H1 (cell line): ENCODE data around the gene URAD. TPM values are rescaled to one million over a fixed set of nuclear protein-coding genes. Genes with fewer than 3 reads are reported as not detected.

Experiments used
- CTCF ChIA-PET: fragments of 300-600 bp; sonication (Branson Sonifier 250); formaldehyde crosslinking; loops from one replicate; lab custom pipeline; 2021; ENCODE audit not compliant: partially characterized antibody; lab: Charles Lee
- POLR2A ChIA-PET: fragments of 300-600 bp; sonication (Branson Sonifier 250); formaldehyde crosslinking; loops from one replicate; lab custom pipeline; 2021; ENCODE audit warnings: inconsistent platforms; ENCODE audit not compliant: partially characterized antibody; lab: Charles Lee
- DNase-seq, 2 experiments: peaks; one replicate each; pipeline versions ENCODE4 v3.0.0 to v3.0.0-alpha.2; 2010 to 2022; ENCODE audit warnings: low spot score in 2 of 2, low read depth in 1 of 2, mixed read lengths in 1 of 2
- FAIRE-seq: peaks from 2 replicates; lab custom pipeline; 2011; peaks lifted over from hg19 to GRCh38; lab: Jason Lieb, UNC
- H2AFZ ChIP-seq: 2 replicates; pipeline ENCODE4 v1.8.1; 2012; ENCODE audit warnings: low read length, inconsistent platforms
- H2AK5ac ChIP-seq: 2 replicates; pipeline ENCODE4 v1.6.1; 2013; ENCODE audit warnings: low read depth, low read length
- H2BK120ac ChIP-seq: replicated peaks from 2 replicates; pipeline ENCODE3; 2013; ENCODE audit warnings: low read depth, low read length, inconsistent platforms
- H2BK12ac ChIP-seq: 2 replicates; pipeline ENCODE4 v1.6.1; 2013; ENCODE audit warnings: low read depth, low read length
- H2BK15ac ChIP-seq: 2 replicates; pipeline ENCODE4 v1.6.1; 2013; ENCODE audit warnings: low read length
- H2BK20ac ChIP-seq: 2 replicates; pipeline ENCODE4 v1.6.1; 2013; ENCODE audit warnings: low read length
- H2BK5ac ChIP-seq: 2 replicates; pipeline ENCODE4 v1.6.1; 2013; ENCODE audit warnings: low read depth, low read length
- H3K14ac ChIP-seq: 2 replicates; pipeline ENCODE4 v1.6.1; 2013; ENCODE audit warnings: inconsistent platforms; ENCODE audit not compliant: insufficient read length
- H3K18ac ChIP-seq: 2 replicates; pipeline ENCODE4 v1.6.1; 2013; ENCODE audit warnings: low read length; ENCODE audit errors: extremely low read depth
- H3K23ac ChIP-seq: 2 replicates; pipeline ENCODE4 v1.6.1; 2013; ENCODE audit warnings: inconsistent platforms; ENCODE audit not compliant: insufficient read length
- H3K23me2 ChIP-seq: 2 replicates; pipeline ENCODE4 v1.6.1; 2013; ENCODE audit warnings: low read depth, low read length
- H3K27ac ChIP-seq: 2 replicates; pipeline ENCODE4 v1.6.1; 2011; ENCODE audit warnings: low read depth, low read length, inconsistent platforms
- H3K27me3 ChIP-seq, 4 experiments: replicated peaks in 1 of 4; 1 replicate in 1 of 4; 2 replicates in 3 of 4; pipeline versions ENCODE4 v1.6.1 to v1.8.1; 2011 to 2013; ENCODE audit warnings: low read length in 3 of 4, mild to moderate bottlenecking in 3 of 4, inconsistent platforms in 2 of 4, mixed read lengths in 2 of 4, moderate library complexity in 1 of 4; ENCODE audit not compliant: control insufficient read depth in 3 of 4, insufficient read depth in 3 of 4; ENCODE audit errors: extremely low read depth in 1 of 4
- H3K36me3 ChIP-seq, 4 experiments: 2 replicates each; pipeline versions ENCODE4 v1.6.1 to v1.8.1; 2011 to 2013; ENCODE audit warnings: mild to moderate bottlenecking in 4 of 4, low read length in 3 of 4, moderate library complexity in 2 of 4, control low read depth in 1 of 4, inconsistent platforms in 1 of 4; ENCODE audit not compliant: insufficient read depth in 4 of 4, control insufficient read depth in 2 of 4
- H3K4ac ChIP-seq: replicated peaks from 2 replicates; pipeline ENCODE3; 2013; ENCODE audit warnings: low read length, low read depth, mixed read lengths, inconsistent platforms; ENCODE audit not compliant: insufficient read length
- H3K4me1 ChIP-seq, 4 experiments: replicated peaks in 1 of 4; 1 replicate in 1 of 4; 2 replicates in 3 of 4; pipeline versions ENCODE4 v1.6.1 to v1.8.1; 2011 to 2013; ENCODE audit warnings: low read length in 3 of 4, inconsistent platforms in 2 of 4, mixed read lengths in 1 of 4; ENCODE audit not compliant: insufficient read depth in 4 of 4, control insufficient read depth in 3 of 4
- H3K4me2 ChIP-seq, 2 experiments: 2 replicates each; pipeline versions ENCODE4 v1.6.1 to v1.8.1; 2011 to 2013; ENCODE audit warnings: low read depth in 2 of 2, low read length in 2 of 2, control low read depth in 1 of 2, inconsistent platforms in 1 of 2, mild to moderate bottlenecking in 1 of 2; ENCODE audit not compliant: insufficient read depth in 1 of 2
- H3K4me3 ChIP-seq, 4 experiments: fragments of 200-600, 300-600 bp in 1 of 4; sonication (generic), shearing (Covaris generic), sonication (Bioruptor Twin) in 1 of 4; 2 replicates each; pipeline versions ENCODE4 v1.5.1 to v1.8.1; 2011 to 2016; ENCODE audit warnings: low read length in 4 of 4, low read depth in 3 of 4, control low read depth in 2 of 4, inconsistent platforms in 2 of 4, mild to moderate bottlenecking in 2 of 4, mixed read lengths in 1 of 4, moderate library complexity in 1 of 4; ENCODE audit not compliant: insufficient read depth in 2 of 4; ENCODE audit errors: extremely low read depth in 1 of 4
- H3K56ac ChIP-seq: replicated peaks from 2 replicates; pipeline ENCODE3; 2013; ENCODE audit warnings: low read depth, mild to moderate bottlenecking, mixed read lengths, low read length, inconsistent platforms; ENCODE audit not compliant: insufficient read length
- H3K79me1 ChIP-seq: 2 replicates; pipeline ENCODE4 v1.6.1; 2013; ENCODE audit warnings: low read depth, low read length, control low read depth
- H3K79me2 ChIP-seq, 2 experiments: 2 replicates each; pipeline versions ENCODE4 v1.6.1 to v1.8.1; 2012 to 2013; ENCODE audit warnings: low read length in 2 of 2, mild to moderate bottlenecking in 2 of 2, inconsistent platforms in 1 of 2; ENCODE audit not compliant: insufficient read depth in 2 of 2, control insufficient read depth in 1 of 2
- H3K9ac ChIP-seq, 4 experiments: replicated peaks in 1 of 4; 1 replicate in 1 of 4; 2 replicates in 3 of 4; pipeline versions ENCODE4 v1.6.1 to v1.8.1; 2011 to 2013; ENCODE audit warnings: low read depth in 3 of 4, low read length in 3 of 4, control low read depth in 2 of 4, mild to moderate bottlenecking in 2 of 4, moderate library complexity in 2 of 4, inconsistent platforms in 1 of 4; ENCODE audit errors: extremely low read depth in 1 of 4
- H3K9me3 ChIP-seq, 2 experiments: 2 replicates each; pipeline versions ENCODE4 v1.6.1 to v1.8.1; 2012 to 2013; ENCODE audit warnings: mild to moderate bottlenecking in 2 of 2, moderate library complexity in 2 of 2, control low read depth in 1 of 2, inconsistent platforms in 1 of 2, low read depth in 1 of 2, low read length in 1 of 2, mixed read lengths in 1 of 2; ENCODE audit not compliant: insufficient read depth in 2 of 2
- H4K20me1 ChIP-seq, 2 experiments: replicated peaks in 1 of 2; 2 replicates each; pipeline versions ENCODE3 to v1.8.1; 2011 to 2013; ENCODE audit warnings: inconsistent platforms in 2 of 2, low read length in 2 of 2, mild to moderate bottlenecking in 1 of 2; ENCODE audit not compliant: insufficient read depth in 2 of 2, control insufficient read depth in 1 of 2
- H4K5ac ChIP-seq: 2 replicates; pipeline ENCODE4 v1.6.1; 2013; ENCODE audit warnings: low read length, low read depth, mixed read lengths, inconsistent platforms; ENCODE audit not compliant: insufficient read length
- H4K8ac ChIP-seq: 2 replicates; pipeline ENCODE4 v1.8.0; 2013; ENCODE audit warnings: mild to moderate bottlenecking, moderate library complexity, low read length, inconsistent platforms; ENCODE audit not compliant: insufficient read depth; ENCODE audit errors: extremely low read depth
- H4K91ac ChIP-seq: replicated peaks from 2 replicates; pipeline ENCODE3; 2013; ENCODE audit warnings: low read length, mixed read lengths, inconsistent platforms; ENCODE audit not compliant: insufficient read length
- ASH2L ChIP-seq: fragments of 200-600, 300-600 bp; sonication (generic); IDR thresholded peaks from one replicate; pipeline ENCODE4 v1.7.1; 2017; ENCODE audit warnings: low read length
- BRCA1 ChIP-seq: IDR thresholded peaks from 2 replicates; pipeline ENCODE4 v1.6.1; 2012; ENCODE audit warnings: low read depth, low read length, improper control_type of control experiment
- CEBPB ChIP-seq: IDR thresholded peaks from 2 replicates; pipeline ENCODE4 v1.6.1; 2012; ENCODE audit warnings: low read depth, low read length
- CTCF ChIP-seq, 3 experiments: IDR thresholded peaks; 1 replicate in 2 of 3; 2 replicates in 1 of 3; pipeline versions ENCODE4 v1.5.1 to v1.6.1; 2011; ENCODE audit warnings: low read length in 3 of 3, mild to moderate bottlenecking in 3 of 3, inconsistent platforms in 2 of 3, low read depth in 1 of 3, moderate library complexity in 1 of 3; ENCODE audit not compliant: insufficient read depth in 1 of 3; ENCODE audit errors: control extremely low read depth in 1 of 3
- GABPA ChIP-seq: IDR thresholded peaks from 2 replicates; pipeline ENCODE4 v1.6.1; 2011; ENCODE audit warnings: mild to moderate bottlenecking, low read length, moderate library complexity, borderline replicate concordance; ENCODE audit not compliant: insufficient read depth
- NRF1 ChIP-seq: IDR thresholded peaks from 2 replicates; pipeline ENCODE4 v1.6.1; 2011; ENCODE audit warnings: mild to moderate bottlenecking, low read depth, low read length, improper control_type of control experiment
- WGBS, 2 experiments: shearing (Covaris generic) in 1 of 2; methylation state at CpG; one replicate each; pipeline versions ENCODE4 v1.1.6 to v1.1.7; 2013 to 2015; ENCODE audit warnings: low lambda C conversion rate in 2 of 2, mixed read lengths in 2 of 2, inconsistent platforms in 1 of 2, low coverage in 1 of 2, missing lambda C conversion rate in 1 of 2; ENCODE audit not compliant: insufficient replicate concordance in 2 of 2, insufficient coverage in 1 of 2, insufficient read length in 1 of 2; ENCODE audit errors: extremely low coverage in 1 of 2, missing lambda C conversion rate in 1 of 2; 5-methylcytosine and 5-hydroxymethylcytosine counted together
- polyA plus RNA-seq, 7 experiments: library from polyadenylated mRNA; depleted of rRNA in 3 of 7; stranded (reverse) in 5 of 7; unstranded in 2 of 7; fragments of >200 nt in 5 of 7; fragments of 200-250 nt in 2 of 7; gene quantifications; 1 replicate in 5 of 7; 2 replicates in 1 of 7; 4 replicates in 1 of 7; pipeline versions ENCODE4 v1.2.1 to v1.2.3, GENCODE V29; 2011 to 2013; ENCODE audit warnings: missing spikeins in 2 of 7, mixed read lengths in 2 of 7
- total RNA-seq: library from RNA; stranded (reverse); fragmentation: NEBNext Ultra II Directional; extraction: Animal tissue kit (Norgen Biotek cat#: 25700); gene quantifications from 2 replicates; pipeline ENCODE4 v1.2.1, GENCODE V29; 2021

The URAD gene
- total and polyA plus RNA-seq, 2 of the 8 experiments (the other 6 are each of a cell fraction or from before 2014, with no cell fraction given) = not detected

- Histone ChIP-seq H3K79me2 (no peaks in the 10 kb centered on the region), H2BK120ac (no peak overlapping the region), H3K9ac (no peak overlapping the region), H3K27me3 (no peaks in the 10 kb centered on the region), H4K8ac (no peak overlapping the region), H3K18ac (no peak overlapping the region), H4K5ac (no peak overlapping the region), H3K4me1 (no peaks in the 10 kb centered on the region), H3K4me3 (no peak overlapping the region), H2BK12ac (no peak overlapping the region), H3K4me2 (no peak overlapping the region), H2BK15ac (no peak overlapping the region), H4K20me1 (no peaks in the 10 kb centered on the region), H3K9me3 (peaks cover 0 to 3% of the 10 kb centered on the region in 2 experiments; a peak in 1 of 4 replicates), H3K56ac (no peak overlapping the region), H4K91ac (no peak overlapping the region), H3K27ac (no peak overlapping the region), H3K79me1 (no peaks in the 10 kb centered on the region), H2AK5ac (no peak overlapping the region), H3K23ac (no peak overlapping the region), H2BK20ac (no peak overlapping the region), H3K23me2 (no peaks in the 10 kb centered on the region), H2BK5ac (no peak overlapping the region), H3K14ac (no peak overlapping the region), H3K36me3 (no peaks in the 10 kb centered on the region), H2AFZ (no peak overlapping the region), H3K4ac (no peak overlapping the region)
- CTCF ChIA-PET = interaction anchor here (0.9 kb wide), 1 partner anchor 17 kb away, joined by 3 read pairs; no protein-coding TSS in a partner anchor
- POLR2A ChIA-PET = no interaction called here
- FAIRE-seq (no peak), DNase-seq (no peak)
- WGBS, 2 experiments = 90% methylated on average over 8 of the region's 8 CpGs; no CpG with 5 or more reads in 1 of the 2 experiments
- no peak for TF ChIP-seq GABPA
- TF ChIP-seq NRF1 = no peak
- TF ChIP-seq BRCA1 = no peak
- TF ChIP-seq CEBPB = no peak
- no peak for TF ChIP-seq CTCF (IDR thresholded peaks at IDR 0.05; ENCODE audit: control extremely low read depth in 1 of 3, insufficient read depth in 1 of 3, low read depth in 1 of 3, low read length in 3 of 3)
- TF ChIP-seq ASH2L = no peak
Measured at GRCh38 chr13:28033894-28034655, 45.6 kb upstream of the URAD start.
